Ovary (tissue), 9 donors: ENCODE data around the gene POU2AF2. TPM values are rescaled to one million over a fixed set of nuclear protein-coding genes. Genes with fewer than 3 reads are reported as not detected.

Source experiments
- DNase-seq, 5 donors: peaks; one replicate each; pipeline ENCODE4 v3.0.0-alpha.2; 2019 to 2020
- H3K27ac ChIP-seq, 2 donors: fragments of 200-600 bp; one replicate each; pipeline versions ENCODE4 v1.5.1 to v1.8.0; 2019 to 2022
- H3K27me3 ChIP-seq: fragments of 200-600 bp; one replicate; pipeline ENCODE4 v1.8.0; 2022
- H3K36me3 ChIP-seq: fragments of 200-600 bp; sonication (generic); one replicate; pipeline ENCODE4 v1.5.1; 2019
- H3K4me1 ChIP-seq: one replicate; pipeline ENCODE4 v1.8.1; 2013; ENCODE audit warnings: mild to moderate bottlenecking, moderate library complexity; ENCODE audit not compliant: insufficient read depth
- H3K4me3 ChIP-seq: fragments of 200-600 bp; sonication (generic); one replicate; pipeline ENCODE4 v1.5.1; 2017
- H3K9me3 ChIP-seq, 2 donors: fragments of 200-600 bp in 1 of 2; sonication (generic) in 1 of 2; one replicate each; pipeline versions ENCODE4 v1.5.1 to v1.8.1; 2013 to 2019; ENCODE audit warnings: mild to moderate bottlenecking in 1 of 2, moderate library complexity in 1 of 2
- EP300 ChIP-seq: sonication (generic); formaldehyde crosslinking; IDR thresholded peaks from one replicate; pipeline ENCODE4 v1.6.1; 2017; ENCODE audit warnings: antibody characterized with exemption
- POLR2A ChIP-seq: fragments of 450-650 bp; IDR thresholded peaks from one replicate; pipeline ENCODE4 v1.6.1; 2017; ENCODE audit warnings: antibody characterized with exemption, mild to moderate bottlenecking, moderate library complexity
- WGBS, 3 donors: extraction: QIAGEN DNeasy Blood & Tissue Kit in 1 of 3; methylation state at CpG; one replicate each; pipeline versions ENCODE4 v1.1.5 to v1.1.7; 2013 to 2017; 5-methylcytosine and 5-hydroxymethylcytosine counted together
- intact Hi-C, 4 donors: fragments of 100-400 bp; cut with DNase I; formaldehyde crosslinking; loops; one replicate each; pipeline versions ENCODE4 v1.11.0 to v1.15.1; 2022 to 2023
- polyA plus RNA-seq, 2 donors: library from polyadenylated mRNA; stranded (reverse); fragments of 200-250 nt in 1 of 2; fragments of 350-450 nt in 1 of 2; fragmentation: Illumina TruSeq in 1 of 2; extraction: RNeasy Lipid Tissue Mini Kit (QIAGEN cat#74804) in 1 of 2; gene quantifications; one replicate each; pipeline ENCODE4 v1.2.3, GENCODE V29; 2013 to 2014
- total RNA-seq, 7 donors: library from RNA; depleted of rRNA in 2 of 7; stranded (reverse); fragments of >200 nt in 2 of 7; fragmentation: NEBNext Ultra II Directional in 3 of 7; extraction: Animal tissue kit (Norgen Biotek cat#: 25700) in 3 of 7; gene quantifications; one replicate each; pipeline versions ENCODE4 v1.1.0 to v1.2.4, GENCODE V29; 2016 to 2023
- TF ChIP-seq, protein P1 (sequence below), 3 donors: fragments of 450-650 bp in 2 of 3; fragments of 200-600 bp in 1 of 3; IDR thresholded peaks; one replicate each; pipeline versions ENCODE4 v1.5.1 to v1.8.0; 2016 to 2022; ENCODE audit warnings: antibody characterized with exemption in 3 of 3, mild to moderate bottlenecking in 1 of 3
- donor health status: DM: no; HTN: no; CAD: no; lungs with moderate emphysema.
- donor health status: DM: no; HTN: no; CAD: no.
- donor health status: Bipolar disorder and iron deficiency.
- donor health status: DM: yes; HTN: yes; CAD: no.
- donor health status: DM: no; HTN: no; CAD: no.
- donor health status: DM: yes; HTN: yes; CAD: no.

Gene POU2AF2
- total and polyA plus RNA-seq, 9 donors, result 0.07 to 1.8 (median 0.30) TPM; not detected in 2

DNA sequence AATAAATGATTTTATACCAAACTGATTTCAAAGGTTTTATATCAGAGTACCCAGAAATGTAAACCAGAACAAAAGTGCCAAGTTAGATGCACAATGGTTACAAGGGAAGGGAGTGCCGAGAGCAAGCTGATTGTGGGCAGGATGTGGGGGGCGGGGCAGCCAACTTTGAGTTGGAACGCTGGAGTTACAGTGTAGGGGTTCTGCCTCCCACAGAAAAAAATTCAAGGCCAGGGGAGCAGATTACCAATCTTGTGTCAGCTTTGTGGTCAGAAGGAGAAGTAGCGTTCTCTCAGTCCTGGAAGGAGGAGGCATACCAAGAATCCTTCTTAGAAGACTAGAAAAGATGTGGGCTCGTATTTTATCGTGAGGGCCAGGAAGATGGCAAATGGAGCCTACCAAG lies 15.9 kb upstream of the POU2AF2 start:
- no peaks in the 10 kb centered on the region for H3K36me3 ChIP-seq
- no peak for DNase-seq
- WGBS, 3 donors, result 48 to 50% (median 49%) methylated on average over 6 of the region's 6 CpGs
- H3K4me3 ChIP-seq, result no peak overlapping the region
- TF ChIP-seq POLR2A (no peak), EP300 (no peak)
- TF ChIP-seq, protein P1, sequence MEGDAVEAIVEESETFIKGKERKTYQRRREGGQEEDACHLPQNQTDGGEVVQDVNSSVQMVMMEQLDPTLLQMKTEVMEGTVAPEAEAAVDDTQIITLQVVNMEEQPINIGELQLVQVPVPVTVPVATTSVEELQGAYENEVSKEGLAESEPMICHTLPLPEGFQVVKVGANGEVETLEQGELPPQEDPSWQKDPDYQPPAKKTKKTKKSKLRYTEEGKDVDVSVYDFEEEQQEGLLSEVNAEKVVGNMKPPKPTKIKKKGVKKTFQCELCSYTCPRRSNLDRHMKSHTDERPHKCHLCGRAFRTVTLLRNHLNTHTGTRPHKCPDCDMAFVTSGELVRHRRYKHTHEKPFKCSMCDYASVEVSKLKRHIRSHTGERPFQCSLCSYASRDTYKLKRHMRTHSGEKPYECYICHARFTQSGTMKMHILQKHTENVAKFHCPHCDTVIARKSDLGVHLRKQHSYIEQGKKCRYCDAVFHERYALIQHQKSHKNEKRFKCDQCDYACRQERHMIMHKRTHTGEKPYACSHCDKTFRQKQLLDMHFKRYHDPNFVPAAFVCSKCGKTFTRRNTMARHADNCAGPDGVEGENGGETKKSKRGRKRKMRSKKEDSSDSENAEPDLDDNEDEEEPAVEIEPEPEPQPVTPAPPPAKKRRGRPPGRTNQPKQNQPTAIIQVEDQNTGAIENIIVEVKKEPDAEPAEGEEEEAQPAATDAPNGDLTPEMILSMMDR (IDR thresholded peaks at IDR 0.05), result no peak
- H3K4me1 ChIP-seq, result peaks cover 1% of the 10 kb centered on the region
- no peaks in the 10 kb centered on the region for H3K27me3 ChIP-seq
- intact Hi-C loops, result loop anchor here in 1 of 4 donors (10.0 kb wide), 1 partner anchor 755 kb away; no protein-coding TSS in a partner anchor
- H3K27ac ChIP-seq, result no peak overlapping the region
- no peaks in the 10 kb centered on the region for H3K9me3 ChIP-seq

DNA sequence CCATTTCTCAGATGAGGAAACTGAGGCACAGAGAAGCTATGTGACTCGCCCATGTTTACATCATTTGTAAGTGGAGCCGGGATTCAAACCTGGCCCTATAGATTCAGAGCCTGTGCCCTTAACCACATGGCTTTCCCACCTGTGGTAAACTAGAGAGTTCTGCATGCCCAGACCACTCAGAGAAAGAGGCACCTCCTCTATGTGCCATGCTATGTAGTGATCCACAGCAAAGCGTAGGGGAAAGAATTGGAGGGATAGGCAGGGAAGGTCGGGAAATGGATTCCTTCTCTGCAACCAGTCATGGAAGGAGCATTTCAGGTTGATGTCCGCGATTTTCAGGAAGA lies 15.4 kb upstream of the POU2AF2 start:
- Histone ChIP-seq H3K4me3 (no peak overlapping the region), H3K27ac (no peak overlapping the region), H3K9me3 (no peaks in the 10 kb centered on the region), H3K4me1 (peaks cover 1% of the 10 kb centered on the region), H3K36me3 (no peaks in the 10 kb centered on the region), H3K27me3 (no peaks in the 10 kb centered on the region)
- no peak for DNase-seq
- intact Hi-C loops, result loop anchor here in 1 of 4 donors (10.0 kb wide), 1 partner anchor 755 kb away; no protein-coding TSS in a partner anchor
- TF ChIP-seq, protein P1 (IDR thresholded peaks at IDR 0.05), result no peak
- no peak for TF ChIP-seq POLR2A
- no peak for TF ChIP-seq EP300
- 45 to 52% (median 45%) methylated on average over 6 of the region's 6 CpGs for WGBS, 3 donors

DNA sequence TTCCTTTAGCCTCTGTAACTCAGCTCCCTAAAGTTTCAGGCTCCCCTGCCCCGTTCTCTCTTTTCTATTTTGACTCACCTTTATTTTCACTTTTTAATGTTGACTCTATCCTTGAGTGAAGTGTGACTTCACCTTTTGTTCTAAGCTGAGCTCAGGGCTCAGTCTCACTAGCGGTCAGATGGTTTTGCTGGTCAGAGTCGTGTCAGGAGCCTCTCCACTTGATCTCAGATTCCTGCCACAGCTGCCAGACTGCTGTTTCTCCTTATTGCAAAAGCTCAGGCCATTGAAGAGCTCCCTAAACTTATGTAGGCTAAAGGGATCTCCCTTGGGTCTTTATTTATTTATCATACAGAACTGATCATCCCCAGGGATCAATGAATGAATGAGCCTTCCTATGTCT lies 13.7 kb upstream of the POU2AF2 start:
- Histone ChIP-seq H3K9me3 (no peaks in the 10 kb centered on the region), H3K4me3 (no peak overlapping the region), H3K27me3 (no peaks in the 10 kb centered on the region), H3K36me3 (no peaks in the 10 kb centered on the region), H3K27ac (no peak overlapping the region), H3K4me1 (peaks cover 1% of the 10 kb centered on the region)
- 89 to 95% (median 90%) methylated on average over 3 of the region's 3 CpGs for WGBS, 3 donors
- intact Hi-C loops, result loop anchor here in 1 of 4 donors (10.0 kb wide), 1 partner anchor 757 kb away; no protein-coding TSS in a partner anchor
- no peak for TF ChIP-seq EP300
- TF ChIP-seq, protein P1 (IDR thresholded peaks at IDR 0.05), result no peak
- TF ChIP-seq POLR2A, result no peak
- no peak for DNase-seq

GRCh38 chr11:111236383-111236782 lies 9.1 kb upstream of the POU2AF2 start:
- TF ChIP-seq EP300 (no peak), POLR2A (no peak)
- TF ChIP-seq, protein P1 (IDR thresholded peaks at IDR 0.05), result no peak
- WGBS, 3 donors, result 5 to 11% (median 10%) methylated on average over 2 of the region's 2 CpGs
- no peaks in the 10 kb centered on the region for H3K36me3 ChIP-seq
- no peak overlapping the region for H3K4me3 ChIP-seq
- no peaks in the 10 kb centered on the region for H3K9me3 ChIP-seq
- intact Hi-C loops, result loop anchor here in 1 of 4 donors (10.0 kb wide), 1 partner anchor 762 kb away; no protein-coding TSS in a partner anchor
- no peaks in the 10 kb centered on the region for H3K27me3 ChIP-seq
- H3K4me1 ChIP-seq, result no peaks in the 10 kb centered on the region
- no peak for DNase-seq
- H3K27ac ChIP-seq, result no peak overlapping the region
